IMR-90 (cell line): Measurements from ENCODE around the gene ILF2. TPM values are rescaled to one million over a fixed set of nuclear protein-coding genes. Genes with fewer than 3 reads are reported as not detected.

Source experiments
- ATAC-seq: fragments of 200-7000 bp; cut with Tn5 transposase; 2 replicates; pipeline ENCODE4 v1.9.1; 2020; ENCODE audit warnings: low read depth, mild to moderate bottlenecking, moderate library complexity
- BruUV-seq: library from RNA; stranded (reverse); fragments of 400-500 nt; replicated peaks from 2 replicates; lab custom pipeline; 2021; lab: Mats Ljungman, UMichigan
- CTCF ChIA-PET: fragments of 300-600 bp; formaldehyde crosslinking; extraction: SDS; loops from one replicate; lab custom pipeline; 2021; ENCODE audit warnings: antibody characterized with exemption; lab: Yijun Ruan, JAX
- POLR2A ChIA-PET: fragments of 300-600 bp; sonication (Branson Sonifier 250); formaldehyde crosslinking; loops from one replicate; lab custom pipeline; 2022; ENCODE audit warnings: antibody characterized with exemption; ENCODE audit not compliant: unreplicated experiment; lab: Charles Lee
- DNase-seq: peaks from one replicate; pipeline ENCODE4 v3.0.0; 2013
- H2AFZ ChIP-seq: replicated peaks from 2 replicates; pipeline ENCODE3; 2013; ENCODE audit warnings: low read length, mild to moderate bottlenecking; ENCODE audit not compliant: poor library complexity
- H2AK5ac ChIP-seq: 2 replicates; pipeline ENCODE4 v1.6.1; 2013; ENCODE audit warnings: low read depth, low read length, inconsistent platforms
- H2AK9ac ChIP-seq: replicated peaks from 2 replicates; pipeline ENCODE3; 2013; ENCODE audit warnings: mild to moderate bottlenecking, low read depth, low read length, moderate library complexity; ENCODE audit not compliant: poor library complexity
- H2BK120ac ChIP-seq: 2 replicates; pipeline ENCODE4 v1.6.1; 2013; ENCODE audit warnings: low read depth, low read length, inconsistent platforms
- H2BK15ac ChIP-seq: 3 replicates; pipeline ENCODE4 v1.6.1; 2013; ENCODE audit warnings: low read depth, low read length, inconsistent platforms
- H2BK20ac ChIP-seq: 2 replicates; pipeline ENCODE4 v1.6.1; 2013; ENCODE audit warnings: low read depth, mild to moderate bottlenecking, inconsistent platforms, low read length, moderate library complexity
- H2BK5ac ChIP-seq: 2 replicates; pipeline ENCODE4 v1.6.1; 2013; ENCODE audit warnings: mild to moderate bottlenecking, low read depth, low read length, inconsistent platforms; ENCODE audit not compliant: poor library complexity, severe bottlenecking
- H3K14ac ChIP-seq: replicated peaks from 2 replicates; pipeline ENCODE4 v1.6.1; 2013; ENCODE audit warnings: low read depth, low read length, inconsistent platforms
- H3K18ac ChIP-seq: 2 replicates; pipeline ENCODE4 v1.6.1; 2013; ENCODE audit warnings: low read depth, low read length, control low read depth
- H3K23ac ChIP-seq: 2 replicates; pipeline ENCODE4 v1.6.1; 2013; ENCODE audit warnings: low read depth, low read length, inconsistent platforms
- H3K27ac ChIP-seq: 2 replicates; pipeline ENCODE4 v1.5.1; 2013; ENCODE audit warnings: mild to moderate bottlenecking, control low read depth, low read length; ENCODE audit not compliant: insufficient read depth
- H3K27me3 ChIP-seq: 2 replicates; pipeline ENCODE4 v1.6.1; 2013; ENCODE audit warnings: low read length; ENCODE audit not compliant: control insufficient read depth, insufficient read depth
- H3K36me3 ChIP-seq: 2 replicates; pipeline ENCODE4 v1.6.1; 2013; ENCODE audit warnings: low read length, mixed read lengths; ENCODE audit not compliant: control insufficient read depth, insufficient read depth
- H3K4ac ChIP-seq: 2 replicates; pipeline ENCODE4 v1.6.1; 2013; ENCODE audit warnings: low read depth, low read length, inconsistent platforms
- H3K4me1 ChIP-seq: 2 replicates; pipeline ENCODE4 v1.6.1; 2013; ENCODE audit warnings: low read length, mixed read lengths; ENCODE audit not compliant: control insufficient read depth, insufficient read depth
- H3K4me2 ChIP-seq: 2 replicates; pipeline ENCODE4 v1.6.1; 2013; ENCODE audit warnings: low read depth, mild to moderate bottlenecking, control low read depth, low read length, moderate library complexity
- H3K4me3 ChIP-seq: 2 replicates; pipeline ENCODE4 v1.5.1; 2013; ENCODE audit warnings: low read depth, mild to moderate bottlenecking, control low read depth, low read length, moderate library complexity; ENCODE audit not compliant: insufficient read depth
- H3K56ac ChIP-seq: 2 replicates; pipeline ENCODE4 v1.6.1; 2013; ENCODE audit warnings: low read length, inconsistent platforms; ENCODE audit not compliant: insufficient read depth; ENCODE audit errors: extremely low read depth
- H3K79me1 ChIP-seq, 2 experiments: 2 replicates each; pipeline ENCODE4 v1.6.1; 2013; ENCODE audit warnings: low read length in 2 of 2, inconsistent platforms in 1 of 2, low read depth in 1 of 2
- H3K9ac ChIP-seq: 2 replicates; pipeline ENCODE4 v1.6.1; 2013; ENCODE audit warnings: low read depth, low read length, control low read depth
- H3K9me1 ChIP-seq: 2 replicates; pipeline ENCODE4 v1.6.1; 2013; ENCODE audit warnings: low read length, inconsistent platforms; ENCODE audit not compliant: insufficient read depth
- H3K9me3 ChIP-seq: 2 replicates; pipeline ENCODE4 v1.6.1; 2013; ENCODE audit warnings: low read length; ENCODE audit not compliant: control insufficient read depth, insufficient read depth
- H4K20me1 ChIP-seq: 2 replicates; pipeline ENCODE4 v1.6.1; 2013; ENCODE audit warnings: low read length, inconsistent platforms; ENCODE audit not compliant: insufficient read depth
- H4K5ac ChIP-seq: 2 replicates; pipeline ENCODE4 v1.6.1; 2013; ENCODE audit warnings: mild to moderate bottlenecking, low read depth, low read length, control low read depth
- H4K8ac ChIP-seq, 2 experiments: 2 replicates each; pipeline ENCODE4 v1.6.1; 2013; ENCODE audit warnings: low read depth in 2 of 2, low read length in 2 of 2, control low read depth in 1 of 2, inconsistent platforms in 1 of 2
- H4K91ac ChIP-seq: 2 replicates; pipeline ENCODE4 v1.6.1; 2013; ENCODE audit warnings: low read depth, low read length, inconsistent platforms; ENCODE audit not compliant: insufficient read depth
- MAFK ChIP-seq: IDR thresholded peaks from 2 replicates; pipeline ENCODE4 v1.6.1; 2012; ENCODE audit warnings: low read depth, low read length, improper control_type of control experiment
- POLR2A ChIP-seq: IDR thresholded peaks from 2 replicates; pipeline ENCODE4 v1.6.1; 2012; ENCODE audit warnings: mild to moderate bottlenecking, low read depth, low read length
- USF2 ChIP-seq: fragments of 150-350 bp; IDR thresholded peaks from 2 replicates; pipeline ENCODE4 v1.6.1; 2017; ENCODE audit warnings: mild to moderate bottlenecking, antibody characterized with exemption, low read length, low read depth
- WGBS, 2 experiments: methylation state at CpG; one replicate each; pipeline versions ENCODE4 v1.1.5 to v1.1.7; 2013; ENCODE audit warnings: missing lambda C conversion rate in 2 of 2; ENCODE audit not compliant: insufficient read length in 1 of 2; ENCODE audit errors: extremely low coverage in 2 of 2; 5-methylcytosine and 5-hydroxymethylcytosine counted together
- dilution Hi-C: fragments of 300-500 bp; cut with HindIII; formaldehyde crosslinking; loops from one replicate; pipeline ENCODE4 v1.14.3; 2018; ENCODE audit warnings: low sequenced_read_pairs; ENCODE audit not compliant: unreplicated experiment
- in situ Hi-C: fragments of 300-500 bp; cut with MboI; formaldehyde crosslinking; loops from 3 replicates; pipeline ENCODE4 v1.14.3; 2019; ENCODE audit warnings: low sequenced_read_pairs, inconsistent platforms, mixed read lengths
- intact Hi-C: fragments of 100-400 bp; cut with micrococcal nuclease; formaldehyde crosslinking; loops from 2 replicates; pipeline ENCODE4 v1.10.0; 2022
- polyA plus RNA-seq, 3 experiments: library from polyadenylated mRNA; depleted of rRNA; stranded (reverse); fragments of >200 nt; gene quantifications; 2 replicates each; pipeline ENCODE4 v1.2.3, GENCODE V29; 2012; ENCODE audit warnings: low replicate concordance in 1 of 3
- total RNA-seq: library from RNA; depleted of rRNA; stranded (reverse); fragments of >200 nt; gene quantifications from 2 replicates; pipeline ENCODE4 v1.2.3, GENCODE V29; 2012

The ILF2 gene
- total and polyA plus RNA-seq, 2 of the 4 experiments (the other 2 are of a cell fraction), result 273 to 504 TPM

DNA sequence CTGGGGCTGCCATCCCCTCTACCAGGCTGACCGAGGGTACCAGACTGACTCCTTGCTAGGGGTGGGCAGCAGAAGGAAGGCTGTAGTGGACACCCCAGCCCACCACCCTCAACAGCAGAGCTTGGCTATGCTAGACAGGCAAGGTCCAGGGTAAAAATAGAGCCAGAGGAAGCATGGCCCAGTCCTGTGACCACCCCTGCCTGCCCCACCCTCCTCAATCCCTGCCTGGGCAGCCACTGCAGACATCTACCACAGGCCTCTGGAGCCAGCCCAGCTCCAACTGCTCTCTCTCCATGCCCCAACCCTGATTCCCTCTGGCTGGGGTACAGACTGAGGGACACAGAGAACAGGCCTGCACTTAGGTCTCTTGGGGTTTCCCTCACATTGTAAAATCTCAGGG is 40.8 kb downstream of the ILF2 start:
- dilution Hi-C loops, result no loop called here
- Histone ChIP-seq H3K23ac (no peak overlapping the region), H4K8ac (no peak overlapping the region), H3K27ac (no peak overlapping the region), H3K4ac (peak overlapping the region; percentile 28), H2BK120ac (no peak overlapping the region), H3K56ac (no peak overlapping the region), H3K79me1 (peaks cover 19 to 30% of the 10 kb centered on the region in 2 experiments), H2AFZ (peak overlapping the region; percentile 23), H2AK9ac (peak overlapping the region; percentile 79), H3K18ac (no peak overlapping the region), H2BK20ac (no peak overlapping the region), H3K4me2 (no peak overlapping the region), H3K27me3 (no peaks in the 10 kb centered on the region), H3K9me3 (no peaks in the 10 kb centered on the region), H2AK5ac (no peak overlapping the region), H3K9me1 (peaks cover 24% of the 10 kb centered on the region), H3K4me1 (peaks cover 16% of the 10 kb centered on the region), H4K91ac (no peak overlapping the region), H2BK5ac (no peak overlapping the region), H4K5ac (no peak overlapping the region), H3K36me3 (0 out of 2 replicates have a peak, but pooled peaks cover 5% of the 10 kb centered on the region), H2BK15ac (no peak overlapping the region), H4K20me1 (peaks cover 9% of the 10 kb centered on the region; the same call in 1 of the 2 replicates), H3K14ac (no peak overlapping the region), H3K9ac (no peak overlapping the region), H3K4me3 (no peak overlapping the region)
- POLR2A ChIA-PET, result no interaction called here
- intact Hi-C loops, result loop anchor here (5.0 kb wide), 1 partner anchor 98 kb away; no protein-coding TSS in a partner anchor
- no TSS peak for BruUV-seq
- DNase-seq (no peak), ATAC-seq (no peak)
- TF ChIP-seq MAFK (no peak), USF2 (no peak), POLR2A (no peak)
- CTCF ChIA-PET, result interaction anchor here (1.2 kb wide), 1 partner anchor 58 kb away, joined by 3 read pairs; no protein-coding TSS in a partner anchor
- in situ Hi-C loops, result no loop called here
- WGBS, 2 experiments, result no CpG with 5 or more reads among the region's 1 CpG
